Hematopoietic multipotent progenitor cell treated with erythropoietin and hydrocortisone succinate and interleukin-3 and kit ligand, for 17 days (in vitro differentiated cells): Measurements from ENCODE around the gene CSF1.
"Not testable (repeated sequence)": the region's sequence is repeated elsewhere in the genome, so short reads cannot be mapped to it uniquely, and the experiment has no call there.

Experiments
- DNase-seq: peaks from one replicate; pipeline ENCODE4 v3.0.0-alpha.2; 2015; ENCODE audit warnings: low spot score

Gene CSF1

DNA sequence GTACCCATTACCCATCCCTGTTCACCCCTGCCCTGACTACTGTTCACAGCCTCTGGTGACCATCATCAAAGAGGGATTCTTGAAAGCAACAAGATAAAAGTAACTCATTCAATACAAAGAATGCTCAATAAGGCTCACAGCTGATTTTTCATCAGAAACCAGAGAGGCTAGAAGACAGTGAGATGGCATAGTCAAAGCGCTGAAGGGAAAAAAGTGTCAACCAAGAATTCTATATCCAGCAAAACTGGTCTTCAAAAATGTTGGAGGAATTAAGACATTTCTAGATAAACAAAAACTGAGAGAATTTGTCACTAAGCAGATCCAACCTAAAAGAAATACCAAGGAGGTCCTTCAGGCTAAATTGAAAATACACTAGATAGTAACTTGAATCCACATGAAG, 27.1 kb downstream of the CSF1 start:
- no peak for DNase-seq

DNA sequence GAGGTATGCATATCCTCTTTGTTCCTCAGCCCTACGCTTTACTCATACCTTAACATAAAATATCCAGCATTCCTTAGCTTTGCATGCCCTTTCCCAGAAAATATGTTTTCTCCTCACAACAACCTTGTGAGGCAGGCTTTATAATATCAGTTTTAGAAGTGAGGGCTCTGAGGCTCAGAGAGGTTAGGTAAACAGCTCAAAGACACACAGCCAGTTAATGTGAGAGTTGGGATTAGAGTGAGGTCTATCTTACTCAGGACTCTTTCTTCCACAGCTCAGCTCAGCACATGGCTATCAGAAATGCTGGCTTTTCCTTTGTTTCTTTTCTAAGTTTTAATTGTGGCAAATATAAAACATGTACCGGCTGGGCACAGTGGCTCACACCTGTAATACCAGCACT, 27.9 kb downstream of the CSF1 start:
- no peak for DNase-seq

DNA sequence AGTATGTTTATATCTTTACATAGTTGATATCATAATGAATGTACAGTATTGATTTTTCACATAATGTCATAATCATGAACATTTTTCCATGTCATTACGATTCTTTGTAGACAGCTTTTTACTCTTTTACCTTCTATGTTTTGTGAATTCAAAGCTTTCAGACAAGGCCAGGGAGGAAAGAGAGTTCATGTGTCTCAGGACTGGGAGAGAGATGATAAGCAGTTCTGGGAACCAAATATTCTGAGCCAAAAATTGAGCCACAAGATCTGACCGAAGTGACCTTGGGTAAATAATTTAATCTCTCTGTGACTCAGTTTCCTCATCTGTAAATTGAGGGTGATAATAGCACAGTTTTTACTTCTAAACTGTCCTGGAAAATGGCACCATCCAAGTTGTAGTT, 31.8 kb downstream of the CSF1 start:
- DNase-seq = no peak

DNA sequence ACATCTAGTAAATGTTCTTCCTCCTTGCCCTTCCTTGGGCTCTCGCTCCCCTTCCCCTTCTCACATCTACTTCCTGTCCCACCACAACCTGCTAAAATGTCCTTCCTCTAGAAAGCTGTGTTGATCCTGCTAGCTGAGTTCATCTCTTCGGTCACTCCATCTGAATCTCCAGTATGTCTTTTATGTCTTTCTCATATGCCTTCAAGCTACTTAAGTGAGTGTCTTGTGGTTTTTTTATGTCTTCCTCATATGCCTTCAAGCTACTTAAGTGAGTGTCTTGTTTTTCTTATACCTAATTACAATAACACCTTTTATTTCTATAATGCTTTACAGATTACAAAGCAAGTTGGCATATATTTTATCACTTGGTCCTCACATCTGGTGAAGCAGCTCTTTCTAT, 33.9 kb downstream of the CSF1 start:
- DNase-seq = no peak

DNA sequence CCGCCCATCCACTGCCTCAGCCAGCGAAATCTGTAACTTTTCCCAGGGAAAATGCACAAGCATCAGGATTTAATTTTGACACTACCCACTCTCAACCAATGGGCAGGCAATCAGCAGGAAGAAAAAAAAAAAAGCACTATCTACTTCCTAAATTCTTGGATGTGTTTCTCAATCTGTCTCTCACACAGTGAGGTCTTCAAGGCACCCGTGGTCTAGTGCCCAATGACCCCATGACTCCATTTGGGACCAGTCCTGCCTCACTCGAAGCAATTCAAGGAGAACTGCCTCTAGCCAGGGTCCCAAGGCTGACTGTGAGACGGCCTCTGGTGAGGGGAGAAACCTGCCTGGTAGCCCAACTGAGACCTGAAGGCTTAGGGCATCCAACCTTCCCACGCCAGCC, 35.9 kb downstream of the CSF1 start:
- no peak for DNase-seq

DNA sequence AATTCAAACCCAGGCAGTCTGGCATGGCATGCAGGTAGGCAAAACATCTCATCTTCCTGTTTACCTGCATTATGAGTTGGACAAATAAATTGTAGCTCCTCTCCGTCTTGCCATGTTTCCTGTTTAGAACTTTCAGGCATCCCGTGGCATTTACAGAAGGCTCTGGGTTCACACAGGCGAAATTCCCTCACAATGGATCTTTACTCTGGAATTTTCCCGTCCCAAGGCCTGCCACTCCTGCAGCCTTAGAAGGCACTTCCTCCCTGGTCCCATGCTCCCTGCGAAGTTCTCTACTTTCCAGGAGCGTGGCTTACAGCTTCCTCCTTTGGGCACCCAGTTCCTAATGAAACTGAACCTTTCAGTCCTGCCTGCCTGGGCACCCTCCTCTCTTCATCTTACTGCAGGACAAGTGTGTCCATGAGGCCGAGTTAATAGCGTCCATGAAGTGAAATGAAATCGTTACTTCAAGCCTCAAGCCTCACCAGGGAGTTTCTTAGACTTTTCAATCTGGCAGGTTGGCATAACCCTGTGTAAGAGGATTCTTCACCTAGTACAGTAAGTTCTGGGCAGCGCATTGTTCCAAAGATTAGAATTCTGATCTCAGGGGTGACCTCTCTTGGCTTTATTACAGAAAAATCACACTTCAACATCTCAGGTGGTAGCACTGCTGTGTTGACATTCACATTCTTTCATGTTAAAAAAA, 37.1 kb downstream of the CSF1 start:
- no peak for DNase-seq

DNA sequence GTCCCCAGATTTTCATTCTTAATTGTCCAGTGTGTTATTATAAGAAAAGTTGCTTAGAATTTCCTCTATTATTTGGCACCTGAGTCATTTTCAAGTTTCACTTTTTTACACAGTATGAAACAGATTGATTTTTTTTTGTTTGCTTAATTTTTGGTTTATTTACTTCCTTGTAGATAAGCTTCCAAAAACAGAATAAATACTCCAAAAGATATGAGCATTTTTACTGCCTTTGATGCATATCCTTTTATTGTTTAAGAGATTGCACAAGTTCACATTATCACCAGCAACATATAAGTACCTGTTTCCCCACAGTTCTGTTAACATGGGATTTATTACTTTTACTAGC, 37.6 kb downstream of the CSF1 start:
- no peak for DNase-seq

DNA sequence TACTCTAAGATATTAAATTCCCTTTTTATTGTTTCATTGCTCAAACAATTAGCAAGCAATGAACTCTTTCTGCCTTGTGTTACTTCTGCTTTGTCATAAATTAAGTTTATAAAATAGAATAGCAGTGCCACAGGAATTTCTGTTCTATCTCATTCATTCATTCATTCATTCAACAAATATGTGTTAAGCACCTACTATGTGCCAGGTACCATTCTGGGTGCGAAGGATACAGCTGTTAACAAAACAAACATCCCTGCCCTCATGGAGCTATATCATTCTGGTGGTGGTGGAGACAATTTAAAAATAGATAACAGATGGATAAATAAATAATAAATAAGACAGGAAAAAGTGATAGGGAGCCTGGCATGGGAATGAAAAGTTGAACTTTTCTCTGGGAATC, 39.4 kb downstream of the CSF1 start:
- DNase-seq = no peak

DNA sequence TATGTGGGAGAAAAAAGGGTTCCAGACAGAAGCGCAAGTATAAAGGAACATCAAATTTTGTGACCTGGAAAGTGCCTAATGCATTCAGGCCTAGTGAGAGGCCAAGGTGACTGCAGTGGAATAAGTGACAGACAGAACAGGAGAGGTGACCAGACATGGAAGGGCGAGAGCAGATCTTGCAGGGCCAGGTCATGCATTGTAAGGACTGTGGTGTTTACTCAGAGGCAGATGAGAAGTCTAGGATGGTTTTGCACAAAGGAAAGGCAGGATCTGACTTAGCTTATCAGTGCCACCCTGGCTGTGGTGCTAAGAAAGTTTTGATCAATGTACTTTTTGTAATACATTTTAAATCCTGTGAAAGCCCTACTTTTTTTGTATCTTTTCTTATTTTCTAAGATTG, 39.9 kb downstream of the CSF1 start:
- no peak for DNase-seq

DNA sequence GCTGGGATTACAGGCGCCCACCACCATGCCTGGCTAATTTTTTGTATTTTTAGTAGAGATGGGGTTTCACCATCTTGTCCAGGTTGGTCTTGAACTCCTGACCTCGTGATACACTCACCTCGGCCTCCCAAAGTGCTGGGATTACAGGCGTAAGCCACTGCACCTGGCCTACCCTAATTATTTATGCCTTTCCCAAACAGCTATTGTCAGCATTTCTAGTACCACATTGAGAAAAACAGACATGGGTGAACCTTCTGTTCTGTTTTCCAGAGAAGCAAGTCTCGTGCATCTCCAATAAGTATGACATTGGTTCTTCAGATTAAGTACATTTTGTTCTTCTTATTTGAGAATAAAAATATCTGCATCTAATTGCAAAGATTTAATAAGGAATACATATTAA, 40.9 kb downstream of the CSF1 start:
- not testable (repeated sequence) for DNase-seq

DNA sequence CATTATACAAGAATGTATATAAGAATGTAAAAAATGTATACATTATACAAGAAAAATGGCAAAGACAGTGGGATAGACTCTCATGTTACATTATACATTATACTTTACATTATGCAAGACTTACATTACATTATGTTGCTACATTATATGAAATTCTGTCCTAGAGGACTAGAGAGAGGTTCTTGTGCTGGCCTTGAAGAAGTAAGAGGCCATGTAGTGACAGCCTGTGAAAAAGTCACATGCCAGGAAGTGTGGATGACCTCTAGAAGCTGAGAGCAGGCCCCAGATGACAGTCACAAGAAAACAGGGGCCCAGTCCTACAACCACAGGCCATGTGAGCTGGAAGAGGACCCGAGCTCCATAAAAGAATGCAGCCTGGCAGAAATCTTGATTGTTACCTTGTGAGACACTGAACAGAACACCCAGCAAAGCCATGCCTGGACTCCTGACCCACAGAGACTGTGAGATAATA, 43.4 kb downstream of the CSF1 start:
- no peak for DNase-seq

DNA sequence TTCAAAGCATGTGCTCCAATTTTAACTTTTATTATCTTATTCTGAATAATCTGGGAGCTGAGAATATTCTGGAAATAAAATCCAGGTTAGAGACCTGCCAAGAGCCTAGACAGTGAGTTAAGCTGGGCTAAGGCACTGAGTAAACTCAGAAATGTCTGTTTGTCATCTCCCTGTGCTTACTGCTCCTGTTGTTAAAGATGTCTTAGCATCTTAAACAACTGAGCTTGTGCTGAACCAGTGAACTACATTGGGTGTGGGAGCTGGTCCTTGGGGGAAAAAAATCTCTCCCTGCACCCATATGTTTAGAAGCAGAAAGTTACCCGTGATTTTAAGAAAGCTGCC, 49.0 kb downstream of the CSF1 start:
- no peak for DNase-seq

DNA sequence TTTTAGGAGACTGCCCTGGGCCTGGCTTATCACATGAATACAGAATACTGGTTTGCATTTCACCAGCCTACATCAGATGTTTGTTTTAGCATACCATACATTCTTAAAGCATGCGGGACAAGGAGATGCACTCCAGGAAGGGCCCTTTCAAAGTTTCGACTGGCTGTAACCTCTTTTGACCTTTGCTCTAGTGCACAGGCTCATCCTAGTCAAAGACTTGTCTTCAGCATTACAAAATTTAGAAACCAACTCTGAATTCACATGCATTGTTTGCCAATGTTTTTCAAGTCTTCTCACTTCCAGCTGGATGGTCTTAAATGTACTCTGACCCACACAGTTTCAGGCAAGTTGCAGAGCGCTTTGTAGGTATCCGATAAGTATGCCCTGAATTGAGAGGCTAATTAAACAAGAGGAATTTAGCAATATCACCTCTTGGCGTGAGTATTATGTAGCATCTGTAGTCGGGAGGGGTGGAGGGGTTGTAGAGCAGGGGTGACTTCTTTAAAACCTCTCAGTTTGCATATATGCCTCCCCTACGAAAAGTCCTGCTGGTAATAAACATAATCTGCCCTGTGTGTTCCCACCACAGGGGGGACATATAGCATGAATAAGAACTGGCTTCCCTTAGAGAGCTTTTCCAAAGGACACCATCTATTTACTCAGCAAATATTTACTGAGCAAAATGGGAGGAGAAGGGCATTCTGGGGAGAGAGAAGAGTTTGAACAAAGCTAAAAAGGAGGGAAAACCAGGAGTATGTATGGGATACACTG, 49.5 kb downstream of the CSF1 start:
- DNase-seq = no peak

DNA sequence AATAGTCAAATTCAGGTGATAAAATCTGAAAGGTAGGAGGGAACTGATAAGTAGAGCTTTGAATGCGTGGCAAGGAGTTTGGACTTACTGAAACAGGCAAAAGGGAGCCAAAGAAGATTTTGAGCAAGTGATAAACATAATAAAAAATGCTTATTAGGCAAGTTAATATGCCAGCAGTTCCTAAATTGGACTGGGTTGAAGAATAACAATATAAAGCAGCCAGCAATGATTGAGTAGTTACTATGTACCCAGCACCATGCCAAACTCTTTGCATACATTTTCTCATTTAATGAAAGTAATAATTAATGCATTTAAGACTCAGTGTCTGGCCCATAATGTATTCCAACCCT, 50.1 kb downstream of the CSF1 start:
- no peak for DNase-seq

DNA sequence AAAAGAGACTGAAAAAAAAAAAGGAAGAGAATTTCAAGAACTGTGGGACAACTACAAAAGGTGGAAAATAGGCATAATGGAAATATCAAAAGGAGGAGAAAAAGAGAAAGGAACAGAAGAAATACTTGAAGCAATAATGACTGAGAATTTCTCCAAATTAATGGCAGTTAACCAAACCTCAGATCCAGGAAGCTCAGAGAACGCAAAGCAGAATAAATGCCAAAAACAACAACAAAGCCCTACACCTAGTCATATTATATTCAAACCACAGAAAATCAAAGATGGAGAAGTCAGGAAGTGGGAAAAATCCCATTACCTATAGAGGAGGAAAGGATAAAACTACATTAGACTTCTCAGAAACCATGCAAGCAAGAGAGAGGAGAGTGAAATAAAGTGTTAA, 53.2 kb downstream of the CSF1 start:
- no peak for DNase-seq

DNA sequence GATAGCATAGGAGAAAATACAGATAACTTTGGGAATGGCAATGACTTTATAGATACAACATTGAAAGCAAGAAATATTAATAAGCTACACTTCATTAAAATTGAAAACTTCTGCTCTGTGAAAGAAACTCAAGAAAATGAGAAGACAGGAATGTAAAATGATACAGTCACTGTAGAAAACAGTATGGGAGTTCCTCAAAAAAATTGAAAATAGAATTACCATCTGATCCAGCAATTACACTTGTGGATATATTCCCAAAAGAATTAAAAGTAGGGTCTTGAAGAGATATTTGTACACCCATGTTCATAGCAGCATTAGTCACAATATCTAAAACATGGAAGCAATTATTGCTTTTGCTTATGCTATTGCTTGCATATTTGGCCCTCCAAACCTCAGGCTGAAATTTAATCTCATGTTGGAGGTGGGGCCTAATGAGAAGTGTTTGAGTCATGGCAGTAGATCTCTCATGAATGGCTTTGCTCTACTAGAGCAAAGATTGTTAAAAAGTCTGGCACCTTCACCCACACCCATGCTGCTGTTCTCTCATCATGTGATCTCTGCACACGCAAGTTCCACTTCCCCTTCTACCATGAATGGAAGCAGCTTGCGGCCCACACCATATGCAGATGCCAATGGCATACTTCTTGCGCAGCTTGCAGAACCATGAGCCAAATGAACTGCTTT, 58.6 kb downstream of the CSF1 start:
- no peak for DNase-seq

DNA sequence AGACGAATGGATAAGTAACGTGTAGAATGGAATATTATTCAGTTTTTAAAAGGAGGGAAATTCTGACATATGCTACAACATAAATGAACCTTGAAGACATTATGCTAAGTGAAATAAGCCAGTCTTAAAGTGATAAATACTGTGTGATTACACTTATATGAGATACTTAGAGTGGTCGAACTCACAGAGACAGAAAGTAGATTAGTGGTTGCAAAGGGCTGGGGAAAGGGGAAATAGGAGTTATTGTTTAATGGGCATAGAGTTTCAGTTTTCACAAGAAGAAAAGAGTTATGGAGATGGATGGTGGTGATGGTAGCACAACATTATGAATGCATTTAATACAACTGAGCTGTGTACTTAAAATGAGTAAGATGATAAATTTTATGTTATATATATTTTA, 59.3 kb downstream of the CSF1 start:
- no peak for DNase-seq

DNA sequence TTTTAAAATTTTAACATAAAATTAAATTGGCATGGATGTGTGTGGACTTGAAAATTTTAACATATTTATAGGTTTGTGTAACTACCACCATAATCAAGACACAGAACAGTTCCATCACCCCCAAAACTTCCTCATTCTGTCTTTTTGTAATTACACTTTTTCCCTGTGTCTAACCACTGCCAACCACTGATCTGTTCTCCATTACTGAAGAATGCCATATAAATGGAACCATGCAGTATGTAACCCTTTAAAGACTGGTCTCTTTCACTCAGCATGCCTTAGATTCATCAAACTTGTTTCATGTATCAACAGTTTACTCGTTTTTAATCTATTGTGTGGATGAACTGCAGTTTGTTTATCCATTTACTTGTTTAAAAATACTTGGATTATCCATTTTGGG, 60.9 kb downstream of the CSF1 start:
- no peak for DNase-seq

DNA sequence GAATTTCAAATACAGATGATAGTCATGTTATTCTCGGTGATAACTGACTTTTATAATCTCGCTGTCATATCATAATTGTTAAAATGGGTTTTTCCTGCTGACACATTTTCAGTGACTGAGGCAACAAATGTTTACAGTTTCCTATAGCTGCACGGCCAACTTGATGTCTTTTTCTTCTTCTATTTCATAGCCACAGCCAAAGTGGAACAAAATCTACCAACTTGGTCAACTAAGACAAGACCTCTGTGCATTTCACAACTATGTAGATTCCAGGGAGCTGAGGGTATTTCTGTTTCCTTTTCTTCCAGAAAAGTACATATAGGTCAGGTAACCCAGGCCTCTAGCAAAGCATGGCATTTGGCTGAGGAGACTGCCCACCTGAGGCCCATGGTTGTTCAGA, 63.5 kb downstream of the CSF1 start:
- DNase-seq = no peak

DNA sequence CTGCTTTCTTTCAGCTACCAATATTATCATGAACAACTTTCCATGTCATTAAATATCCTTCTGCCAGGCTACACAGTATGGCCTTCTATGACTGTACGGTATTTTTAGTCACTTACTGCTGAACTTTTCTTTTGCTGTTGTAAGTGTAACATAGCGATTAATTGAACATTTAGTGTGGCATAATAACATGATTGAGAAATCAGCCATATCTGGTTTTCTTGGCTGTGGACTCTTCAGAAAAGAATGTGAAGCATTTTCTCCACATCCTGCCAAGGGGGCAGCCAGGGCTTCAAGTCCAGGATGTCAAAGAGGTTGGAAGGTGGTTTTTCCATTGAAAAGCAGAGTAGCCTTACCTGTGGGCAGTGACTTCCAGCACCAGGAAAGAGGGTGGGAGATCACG, 65.1 kb downstream of the CSF1 start:
- no peak for DNase-seq

DNA sequence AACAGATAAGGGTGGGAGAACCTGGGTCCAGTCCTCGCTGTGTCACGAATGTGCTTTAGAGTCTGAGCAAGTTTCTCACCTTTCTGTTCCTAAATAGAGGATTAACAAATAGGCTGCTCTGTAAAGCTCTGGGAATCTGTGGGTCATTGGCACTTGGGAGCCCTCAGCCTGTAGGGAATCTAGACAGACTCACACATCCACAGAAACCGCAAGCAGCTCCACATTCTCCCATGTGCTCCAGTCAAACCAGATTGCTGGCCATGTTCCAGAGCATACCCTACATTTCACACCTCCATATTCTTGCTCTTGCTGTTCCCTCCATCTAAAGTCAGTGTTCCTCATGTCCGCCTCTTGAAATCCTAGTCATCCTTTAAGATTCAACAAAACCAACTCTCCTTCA, 66.1 kb downstream of the CSF1 start:
- no peak for DNase-seq

DNA sequence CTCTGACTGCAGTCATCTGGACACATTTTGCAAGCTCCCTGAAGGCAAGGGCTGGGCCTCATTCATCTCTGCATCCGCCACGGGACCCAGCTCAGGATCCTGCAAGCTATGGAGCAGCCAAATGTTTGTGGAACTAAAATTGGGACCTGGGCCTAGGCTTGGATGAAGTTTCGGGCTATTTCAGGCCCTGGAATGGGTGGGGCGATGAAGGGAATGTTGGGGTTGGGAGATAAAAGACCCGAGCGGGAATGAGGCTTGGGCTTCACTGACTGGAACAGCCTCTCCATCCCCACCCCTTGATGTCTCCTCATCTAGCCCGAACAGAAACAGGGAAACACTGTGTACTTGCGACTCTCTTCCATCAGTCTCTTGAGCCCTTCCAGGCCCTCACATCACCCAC, 66.6 kb downstream of the CSF1 start:
- no peak for DNase-seq

DNA sequence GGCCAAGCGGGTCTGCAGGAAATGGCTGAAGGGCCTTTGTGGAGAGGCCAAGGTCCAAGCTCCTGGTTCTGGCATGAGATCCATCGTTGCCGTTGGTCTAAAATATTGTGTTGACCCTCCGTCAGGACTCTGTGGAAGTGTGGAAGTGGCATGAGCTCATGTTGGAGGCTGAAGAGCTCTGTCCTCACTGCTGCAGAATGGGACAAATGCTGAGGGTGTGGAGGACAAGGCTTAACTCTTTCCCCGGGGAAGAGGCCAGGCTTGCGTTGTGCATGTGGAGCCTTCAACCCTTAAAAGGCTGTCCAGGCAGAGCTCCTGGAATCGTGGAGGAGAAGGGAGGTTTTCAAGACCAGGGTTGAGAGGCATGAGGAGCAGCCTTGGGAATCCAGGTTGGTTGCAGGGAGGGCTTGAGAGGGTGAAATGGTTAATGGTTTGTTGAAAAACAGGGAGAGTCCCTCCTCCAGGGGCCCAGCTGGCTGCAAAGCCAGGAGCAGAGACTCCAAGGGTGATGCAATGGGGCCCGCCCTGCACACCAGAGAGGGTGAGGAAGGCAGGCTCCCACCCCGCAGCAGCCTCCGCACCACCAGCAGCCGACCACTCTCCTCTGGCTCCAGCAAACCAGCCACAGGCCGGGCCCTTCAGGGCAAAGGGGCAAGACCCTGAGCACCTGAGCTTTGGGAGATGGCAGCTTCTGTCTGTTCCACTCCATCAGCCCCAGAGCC, 67.2 kb downstream of the CSF1 start:
- no peak for DNase-seq
